Right renal pelvis (tissue), 4 donors: ENCODE results near the gene CDHR2. TPM values are rescaled to one million over a fixed set of nuclear protein-coding genes. Genes with fewer than 3 reads are reported as not detected.
A peak's percentile ranks its signal among the peaks of the same experiment; 100 is the strongest.

Experiments
- DNase-seq, 4 donors: peaks; one replicate each; pipeline ENCODE4 v3.0.0-alpha.2; 2013; ENCODE audit warnings: low read depth in 4 of 4, low spot score in 3 of 4, missing footprints in 1 of 4
- polyA plus RNA-seq, 4 donors: library from polyadenylated mRNA; unstranded; fragments of 120-200 nt; gene quantifications; one replicate each; pipeline ENCODE4 v1.2.1, GENCODE V29; 2013; ENCODE audit not compliant: insufficient read length in 4 of 4

The CDHR2 gene
- polyA plus RNA-seq, 4 donors, result 13.9 to 21.5 (median 18.6) TPM

DNA sequence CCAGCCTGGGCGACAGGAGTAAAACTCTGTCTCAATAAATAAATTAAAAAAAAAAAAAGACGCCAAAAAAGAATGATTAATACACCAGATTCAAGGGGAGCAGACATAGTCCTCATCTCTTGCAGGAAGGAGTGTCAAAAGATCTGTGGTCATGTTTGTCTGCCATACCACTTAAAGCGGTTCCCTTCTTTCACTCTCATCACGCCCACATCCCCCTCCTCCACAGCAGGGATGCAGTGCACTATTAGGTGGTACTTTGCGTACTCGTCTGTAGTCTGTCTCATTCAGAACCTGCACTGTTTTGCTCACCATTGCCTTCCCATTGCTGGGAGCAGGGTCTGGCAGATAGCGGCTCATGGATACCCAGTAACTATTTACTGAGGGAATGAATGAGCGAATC, 11.2 kb downstream of the CDHR2 start:
- DNase-seq, result no peak

GRCh38 chr5:176561259-176561658, 12.1 kb downstream of the CDHR2 start:
- DNase-seq, result no peak

GRCh38 chr5:176562189-176562588, 13.0 kb downstream of the CDHR2 start:
- DNase-seq, result no peak

DNA sequence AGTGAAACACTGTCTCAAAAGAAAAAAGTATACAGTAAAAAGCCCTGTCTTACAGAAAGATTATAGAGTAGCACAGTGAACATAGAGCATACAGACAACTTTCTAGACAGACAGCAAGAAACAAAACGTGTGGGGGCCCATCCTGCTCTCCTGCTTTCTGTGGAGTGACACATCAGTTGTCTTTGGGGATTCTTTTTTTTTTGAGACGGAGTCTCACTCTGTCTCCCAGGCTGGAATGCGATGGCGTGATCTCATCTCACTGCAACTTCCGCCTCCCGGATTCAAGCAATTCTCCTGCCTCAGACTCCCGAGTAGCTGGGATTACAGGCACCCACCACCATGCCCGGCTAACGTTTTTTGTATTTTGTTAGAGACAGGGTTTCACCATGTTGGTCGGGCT, 14.9 kb downstream of the CDHR2 start:
- DNase-seq, result no peak

DNA sequence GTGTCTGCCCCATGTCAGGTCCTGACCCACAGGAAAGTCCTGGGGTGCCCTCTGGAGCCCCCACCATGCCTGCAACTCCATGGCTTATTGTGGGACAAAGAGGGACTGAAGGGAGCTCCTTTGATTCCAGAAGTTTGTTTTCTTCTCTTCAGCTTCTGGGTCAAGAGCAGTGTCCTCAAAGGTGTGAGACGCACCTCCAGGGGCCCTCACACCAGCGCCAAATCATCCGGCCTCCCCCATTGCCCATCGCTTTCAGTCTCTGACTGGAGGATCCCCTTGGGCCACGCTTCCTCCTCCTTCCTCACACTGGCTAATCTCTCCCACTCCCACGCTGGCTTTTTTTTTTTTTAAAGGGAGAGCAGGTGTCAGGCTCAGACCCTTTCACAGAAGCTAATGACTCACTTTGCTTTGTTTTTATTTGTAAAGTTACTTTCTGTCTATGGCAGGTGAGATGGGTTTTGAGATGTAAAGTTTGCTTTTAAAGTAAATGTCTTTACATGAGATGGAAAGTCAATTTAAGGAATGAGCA, 16.7 kb downstream of the CDHR2 start:
- DNase-seq, result no peak

DNA sequence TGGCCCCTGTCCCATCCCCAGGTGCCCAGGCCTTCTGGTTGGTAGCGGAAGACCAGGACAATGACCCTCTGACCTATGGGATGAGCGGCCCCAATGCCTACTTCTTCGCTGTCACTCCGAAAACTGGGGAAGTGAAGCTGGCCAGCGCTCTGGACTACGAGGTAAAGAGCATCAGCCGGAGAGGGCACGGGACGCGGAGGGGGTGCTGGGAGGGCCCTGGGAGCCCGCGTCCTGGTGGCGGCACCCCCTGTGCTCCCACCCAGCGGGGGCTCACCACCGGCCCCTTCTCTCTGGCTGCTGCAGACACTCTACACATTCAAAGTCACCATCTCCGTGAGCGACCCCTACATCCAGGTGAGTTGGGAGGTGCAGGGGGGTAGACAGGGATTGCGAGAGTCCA, 19.5 kb downstream of the CDHR2 start:
- no peak for DNase-seq

DNA sequence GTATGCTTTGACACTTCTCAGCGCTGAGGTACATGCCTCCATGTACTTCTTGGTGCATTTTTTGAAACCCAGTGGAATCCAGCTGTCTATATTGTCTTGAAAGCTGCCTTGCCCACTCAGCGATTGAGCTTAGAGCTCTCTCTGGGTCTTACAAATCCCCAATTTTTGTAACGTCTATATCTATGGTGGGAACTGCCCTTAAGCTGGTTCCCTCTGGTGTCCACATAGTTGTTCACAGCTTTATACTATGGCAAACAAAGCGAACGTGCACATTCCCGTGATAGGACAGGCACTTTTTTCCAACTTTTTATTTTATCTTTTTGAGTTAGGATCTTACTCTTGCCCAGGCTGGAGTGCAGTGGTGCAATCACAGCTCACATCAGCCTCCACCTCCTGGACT, 20.9 kb downstream of the CDHR2 start:
- no peak for DNase-seq

- peak in 2 of 4 donors; percentile 20 to 22 for DNase-seq
Observed at GRCh38 chr5:176573564-176574296, 24.6 kb downstream of the CDHR2 start.

DNA sequence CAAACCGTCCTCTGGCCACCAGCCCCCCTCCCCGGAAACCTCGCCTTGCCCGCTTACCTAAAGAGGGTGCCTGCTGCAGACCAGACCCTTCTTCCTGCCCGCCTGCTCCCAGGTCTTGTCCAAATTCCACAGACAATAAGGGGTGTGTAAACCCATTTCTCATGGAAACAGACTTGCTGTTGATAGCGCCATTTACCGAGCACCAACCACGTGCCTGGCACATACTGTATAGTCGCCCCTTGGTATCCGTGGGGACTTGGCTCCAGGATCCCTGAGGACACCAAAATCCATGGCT, 25.1 kb downstream of the CDHR2 start:
- DNase-seq, result no peak

DNA sequence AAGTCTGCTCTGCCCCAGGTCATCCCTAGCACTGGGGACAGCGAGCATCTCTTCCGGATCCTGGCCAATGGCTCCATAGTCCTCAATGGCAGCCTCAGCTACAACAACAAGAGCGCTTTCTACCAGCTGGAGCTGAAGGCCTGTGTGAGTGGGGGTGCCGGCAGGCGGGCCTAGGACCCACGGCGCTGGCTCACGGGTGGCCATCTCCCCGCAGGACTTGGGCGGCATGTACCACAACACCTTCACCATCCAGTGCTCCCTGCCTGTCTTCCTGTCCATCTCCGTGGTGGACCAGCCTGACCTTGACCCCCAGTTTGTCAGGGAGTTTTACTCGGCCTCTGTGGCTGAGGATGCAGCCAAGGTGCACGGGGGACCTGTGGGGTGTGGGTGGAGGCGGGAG, 25.9 kb downstream of the CDHR2 start:
- DNase-seq, result no peak

DNA sequence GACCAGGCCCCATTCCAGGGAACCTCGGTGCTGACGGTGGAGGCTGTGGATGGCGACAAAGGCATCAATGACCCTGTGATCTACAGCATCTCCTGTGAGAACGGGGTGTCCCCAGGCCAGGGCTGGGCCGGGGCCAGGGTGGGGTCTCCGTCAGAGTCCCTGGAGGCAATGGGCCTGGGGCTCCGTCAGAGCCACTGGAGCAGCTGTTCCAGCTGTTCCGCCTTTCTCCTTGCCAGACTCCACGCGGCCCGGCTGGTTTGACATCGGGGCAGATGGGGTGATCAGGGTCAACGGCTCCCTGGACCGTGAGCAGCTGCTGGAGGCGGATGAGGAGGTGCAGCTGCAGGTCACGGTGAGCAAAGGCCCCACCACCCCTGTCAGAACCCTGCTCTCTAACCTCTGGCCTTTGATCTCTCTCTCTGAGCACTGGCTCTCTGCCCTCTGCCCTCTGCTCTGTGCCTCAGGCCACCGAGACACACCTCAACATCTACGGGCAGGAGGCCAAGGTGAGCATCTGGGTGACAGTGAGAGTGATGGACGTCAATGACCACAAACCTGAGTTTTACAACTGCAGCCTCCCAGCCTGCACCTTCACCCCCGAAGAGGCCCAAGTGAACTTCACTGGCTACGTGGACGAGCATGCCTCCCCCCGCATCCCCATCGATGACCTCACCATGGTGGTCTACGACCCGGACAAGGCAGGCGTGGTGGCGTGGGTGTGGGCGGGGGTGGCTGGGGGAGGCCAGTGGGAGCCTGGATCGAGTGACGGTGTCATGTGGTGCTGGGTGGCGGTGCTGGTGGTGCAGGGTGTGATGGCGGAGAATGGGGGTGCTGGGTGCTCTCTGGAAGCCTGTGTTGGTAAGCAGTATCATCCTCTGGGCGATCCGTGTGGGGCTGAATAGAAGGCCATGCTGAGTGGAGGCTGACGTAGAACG, 26.6 kb downstream of the CDHR2 start:
- no peak for DNase-seq

DNA sequence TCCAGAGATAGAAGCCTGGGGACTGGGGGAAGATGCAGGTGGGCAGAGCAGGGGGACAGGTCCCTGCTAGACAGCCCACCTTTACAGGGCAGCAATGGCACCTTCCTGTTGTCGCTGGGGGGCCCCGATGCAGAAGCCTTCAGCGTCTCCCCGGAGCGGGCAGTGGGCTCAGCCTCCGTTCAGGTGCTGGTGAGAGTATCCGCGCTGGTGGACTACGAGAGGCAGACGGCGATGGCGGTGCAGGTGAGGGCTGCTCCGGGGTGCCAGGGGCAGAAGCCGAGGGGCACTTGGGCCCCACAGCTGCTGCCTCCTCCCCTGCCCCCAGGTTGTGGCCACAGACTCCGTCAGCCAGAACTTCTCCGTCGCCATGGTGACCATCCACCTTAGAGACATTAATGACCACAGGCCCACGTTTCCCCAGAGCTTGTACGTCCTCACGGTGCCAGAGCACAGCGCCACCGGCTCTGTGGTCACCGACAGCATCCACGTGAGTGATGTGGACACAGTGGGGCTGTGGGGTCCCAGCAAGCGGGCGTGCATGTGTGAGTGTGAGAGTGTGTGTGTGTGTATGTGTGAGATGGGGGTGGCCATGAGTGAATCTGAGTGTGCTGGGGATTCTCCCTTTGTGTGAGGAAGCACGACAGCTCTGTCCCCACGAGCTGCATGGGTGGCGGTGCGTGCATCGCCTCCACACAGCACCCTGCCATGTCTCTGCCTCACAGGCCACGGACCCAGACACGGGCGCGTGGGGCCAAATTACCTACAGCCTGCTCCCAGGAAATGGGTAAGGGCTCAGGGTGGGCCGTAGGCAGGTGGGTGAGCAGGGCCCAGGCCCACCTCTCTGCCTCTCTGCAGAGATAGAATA, 28.4 kb downstream of the CDHR2 start:
- peak in 2 of 4 donors; percentile 12 to 26 for DNase-seq

GRCh38 chr5:176578391-176578808, 29.3 kb downstream of the CDHR2 start:
- peak in 2 of 4 donors; percentile 43 to 46 for DNase-seq

DNA sequence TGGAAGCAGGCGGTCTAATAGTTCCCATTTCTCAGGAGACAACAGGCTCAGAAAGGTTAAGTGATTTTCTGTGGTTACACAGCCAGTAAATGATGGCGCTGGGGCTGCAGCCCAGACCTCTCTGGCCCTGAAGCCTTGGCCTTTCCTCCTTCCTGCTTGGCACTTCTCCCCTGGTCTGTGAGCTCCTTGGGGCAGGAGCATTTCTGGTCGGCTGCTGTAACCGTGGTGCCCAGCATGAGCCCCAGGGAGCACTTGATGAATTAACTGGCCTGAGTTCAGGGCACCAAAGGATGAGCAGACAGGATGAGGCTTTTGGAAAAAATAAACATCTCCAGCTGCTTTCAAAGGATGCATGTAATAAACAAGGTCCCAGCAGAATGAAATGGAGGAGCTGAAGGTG, 30.2 kb downstream of the CDHR2 start:
- DNase-seq, result no peak

GRCh38 chr5:176581361-176581760, 32.2 kb downstream of the CDHR2 start:
- no peak for DNase-seq

- no peak for DNase-seq
Observed at GRCh38 chr5:176583076-176583475, 33.9 kb downstream of the CDHR2 start.

DNA sequence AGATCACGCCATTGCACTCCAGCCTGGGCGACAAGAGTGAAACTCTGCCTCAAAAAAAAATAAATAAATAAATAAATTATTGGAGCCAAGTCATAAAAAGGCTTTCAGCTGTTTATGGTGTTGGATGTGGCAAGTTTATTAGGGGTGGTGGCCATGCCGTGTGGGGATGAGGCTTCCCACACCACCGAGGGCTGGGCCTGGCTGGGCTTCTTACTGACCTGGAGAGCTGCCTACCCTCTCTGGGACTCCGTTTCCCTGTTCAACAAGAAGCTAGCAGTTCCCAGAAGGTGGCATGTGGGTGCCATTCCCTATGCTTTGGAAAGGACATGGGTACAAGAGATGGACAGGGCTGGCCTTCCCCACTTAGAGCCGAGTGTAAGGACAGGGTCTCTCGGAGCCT, 38.3 kb downstream of the CDHR2 start:
- DNase-seq, result no peak

- no peak for DNase-seq
Observed at GRCh38 chr5:176588297-176588696, 39.2 kb downstream of the CDHR2 start.

GRCh38 chr5:176589039-176589769, 40.1 kb downstream of the CDHR2 start:
- DNase-seq, result no peak
